Activated naive CD4-positive, alpha-beta T cell treated with anti-CD3 and anti-CD28 coated beads, Interleukin-2, amount 50 U/mL, for 24 hours (primary cell): ENCODE measurements around the gene PLEKHG1.

Source experiments
- H3K27ac Mint-ChIP-seq: one replicate; pipeline ENCODE4 v1.8.0; 2021; ENCODE audit warnings: mild to moderate bottlenecking, mixed read lengths
- H3K27me3 Mint-ChIP-seq: one replicate; pipeline ENCODE4 v1.8.0; 2021; ENCODE audit warnings: mixed read lengths
- H3K36me3 Mint-ChIP-seq: one replicate; pipeline ENCODE4 v1.8.0; 2021; ENCODE audit warnings: mixed read lengths
- H3K4me1 Mint-ChIP-seq: one replicate; pipeline ENCODE4 v1.8.0; 2021; ENCODE audit warnings: mixed read lengths
- H3K4me3 Mint-ChIP-seq: one replicate; pipeline ENCODE4 v1.8.0; 2021; ENCODE audit warnings: mild to moderate bottlenecking, mixed read lengths
- H3K9me3 Mint-ChIP-seq: one replicate; pipeline ENCODE4 v1.8.0; 2021; ENCODE audit warnings: mixed read lengths

Gene PLEKHG1

GRCh38 chr6:150599199-150600009 is at the start of gene PLEKHG1:
TSS of gene PLEKHG1 (plus strand) at chr6:150599885. CDS start at chr6:150733682, 133,797 bp downstream.
- H3K27ac Mint-ChIP-seq: no peak within 1 kb of the TSS
- peak within 1 kb of the TSS; percentile 83 for H3K4me3 Mint-ChIP-seq
- H3K36me3 Mint-ChIP-seq: no peaks in the 10 kb centered on the region
- peaks cover 17% of the 10 kb centered on the region for H3K4me1 Mint-ChIP-seq
- peaks cover 49% of the 10 kb centered on the region for H3K27me3 Mint-ChIP-seq
- no peaks in the 10 kb centered on the region for H3K9me3 Mint-ChIP-seq

GRCh38 chr6:150550244-150550643 is 49.4 kb upstream of the PLEKHG1 start:
- Mint-ChIP-seq H3K4me1 (no peaks in the 10 kb centered on the region), H3K36me3 (no peaks in the 10 kb centered on the region), H3K27ac (peak overlapping the region; percentile 43), H3K27me3 (peaks cover 3% of the 10 kb centered on the region), H3K9me3 (no peaks in the 10 kb centered on the region), H3K4me3 (no peak overlapping the region)

DNA sequence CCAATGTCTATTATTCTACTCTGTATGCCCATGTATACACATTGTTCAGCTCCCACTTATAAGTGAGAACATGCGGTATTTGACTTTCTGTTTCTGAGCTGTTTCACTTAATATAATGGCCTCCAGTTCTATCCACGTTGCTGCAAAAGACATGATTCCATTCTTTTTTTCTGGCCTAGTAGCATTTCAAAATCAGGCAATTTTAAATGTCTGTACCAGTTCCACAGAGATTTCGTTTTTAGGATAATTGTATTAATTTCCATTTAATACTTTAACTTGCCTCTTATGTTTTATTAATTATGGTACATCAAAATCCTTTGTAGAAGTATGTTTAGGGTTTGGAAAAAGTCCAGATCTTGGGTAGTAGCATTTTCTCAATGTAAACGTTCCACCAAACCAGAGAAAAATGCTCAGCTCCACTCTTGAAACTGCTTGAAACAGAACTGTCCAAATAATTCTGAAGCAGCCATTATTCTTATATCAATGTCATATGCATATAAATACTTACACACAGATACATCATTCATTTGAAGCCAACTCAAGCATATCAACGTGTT is 42.6 kb upstream of the PLEKHG1 start:
- Mint-ChIP-seq H3K9me3 (peaks cover 6% of the 10 kb centered on the region), H3K4me3 (no peak overlapping the region), H3K27me3 (peaks cover 8% of the 10 kb centered on the region), H3K4me1 (no peaks in the 10 kb centered on the region), H3K27ac (no peak overlapping the region), H3K36me3 (no peaks in the 10 kb centered on the region)

- Mint-ChIP-seq H3K4me1 (no peaks in the 10 kb centered on the region), H3K9me3 (peaks cover 6% of the 10 kb centered on the region), H3K4me3 (no peak overlapping the region), H3K27me3 (peaks cover 8% of the 10 kb centered on the region), H3K27ac (no peak overlapping the region), H3K36me3 (no peaks in the 10 kb centered on the region)
These were observed 39.4 kb upstream of the PLEKHG1 start for GRCh38 chr6:150560004-150560883.

- peaks cover 6% of the 10 kb centered on the region for H3K9me3 Mint-ChIP-seq
- peaks cover 6% of the 10 kb centered on the region for H3K27me3 Mint-ChIP-seq
- no peaks in the 10 kb centered on the region for H3K36me3 Mint-ChIP-seq
- no peaks in the 10 kb centered on the region for H3K4me1 Mint-ChIP-seq
- no peak overlapping the region for H3K27ac Mint-ChIP-seq
- no peak overlapping the region for H3K4me3 Mint-ChIP-seq
These were observed 38.8 kb upstream of the PLEKHG1 start for GRCh38 chr6:150560884-150561219.

DNA sequence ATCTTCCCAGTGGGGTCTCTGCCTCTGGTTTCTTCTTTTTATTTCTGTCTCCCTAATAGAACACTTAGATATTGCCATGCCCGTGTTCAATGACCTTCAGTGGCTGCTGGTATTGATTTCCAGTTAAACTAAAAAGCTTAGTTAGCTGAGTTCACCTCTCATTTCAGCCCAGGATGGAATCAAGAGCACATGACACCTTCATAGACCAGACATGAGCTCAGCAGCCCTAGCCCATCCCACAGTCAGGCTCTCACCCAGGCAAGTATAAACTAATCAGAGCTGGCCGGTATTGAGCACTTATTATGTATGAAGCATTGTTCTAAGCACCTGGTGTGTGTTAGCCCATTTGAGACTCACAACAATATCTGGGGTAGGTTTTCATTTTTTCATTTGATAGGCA is 33.7 kb upstream of the PLEKHG1 start:
- H3K4me3 Mint-ChIP-seq: no peak overlapping the region
- H3K36me3 Mint-ChIP-seq: no peaks in the 10 kb centered on the region

DNA sequence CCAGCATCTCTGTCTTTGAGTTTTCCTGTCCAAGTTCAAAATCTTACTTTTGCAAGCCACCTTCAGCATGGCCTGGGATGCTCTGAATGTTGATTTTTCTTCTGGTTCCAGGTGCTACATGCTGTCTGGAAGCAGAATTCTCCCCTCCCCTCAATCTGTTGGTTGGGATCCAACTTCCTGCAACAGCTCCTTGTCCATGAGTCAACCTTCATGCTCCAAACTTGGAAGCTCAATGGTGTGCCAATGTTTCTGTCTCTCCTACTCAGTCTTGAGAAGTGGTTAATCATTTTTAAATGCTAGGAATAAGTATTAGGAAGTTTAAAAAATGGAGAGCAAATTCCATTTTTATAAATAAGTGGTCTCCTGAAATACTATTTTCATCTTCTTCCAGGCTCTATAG is 33.2 kb upstream of the PLEKHG1 start:
- H3K27me3 Mint-ChIP-seq: peaks cover 3% of the 10 kb centered on the region
- no peaks in the 10 kb centered on the region for H3K36me3 Mint-ChIP-seq
- H3K4me1 Mint-ChIP-seq: no peaks in the 10 kb centered on the region
- no peaks in the 10 kb centered on the region for H3K9me3 Mint-ChIP-seq
- H3K4me3 Mint-ChIP-seq: no peak overlapping the region
- H3K27ac Mint-ChIP-seq: no peak overlapping the region

More for the DNA sequence above, 33.7 kb upstream of the PLEKHG1 start:
- no peaks in the 10 kb centered on the region for H3K4me1 Mint-ChIP-seq
- H3K27me3 Mint-ChIP-seq: peaks cover 3% of the 10 kb centered on the region
- no peak overlapping the region for H3K27ac Mint-ChIP-seq
- no peaks in the 10 kb centered on the region for H3K9me3 Mint-ChIP-seq

DNA sequence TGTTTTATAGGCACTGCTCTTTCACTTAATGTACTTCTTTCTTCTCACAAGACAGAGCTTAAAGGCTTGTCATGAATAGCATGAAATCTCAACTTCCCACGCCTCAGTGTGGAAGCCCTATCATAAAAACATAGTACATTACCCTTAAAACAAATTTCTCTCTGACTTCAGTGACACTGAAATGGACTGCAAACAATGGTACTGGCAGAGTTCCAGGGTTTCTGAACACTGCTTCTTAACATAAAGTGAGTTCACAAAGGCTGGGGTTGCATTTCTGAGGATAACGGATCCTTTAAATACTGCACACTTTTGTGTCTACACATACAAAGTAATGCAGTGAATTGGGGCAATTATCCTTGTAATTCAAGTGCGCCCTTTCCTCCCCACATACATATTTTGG is 32.3 kb upstream of the PLEKHG1 start:
- H3K9me3 Mint-ChIP-seq: peaks cover 2% of the 10 kb centered on the region
- H3K27ac Mint-ChIP-seq: no peak overlapping the region
- no peak overlapping the region for H3K4me3 Mint-ChIP-seq
- H3K36me3 Mint-ChIP-seq: no peaks in the 10 kb centered on the region
- no peaks in the 10 kb centered on the region for H3K4me1 Mint-ChIP-seq
- peaks cover 4% of the 10 kb centered on the region for H3K27me3 Mint-ChIP-seq

DNA sequence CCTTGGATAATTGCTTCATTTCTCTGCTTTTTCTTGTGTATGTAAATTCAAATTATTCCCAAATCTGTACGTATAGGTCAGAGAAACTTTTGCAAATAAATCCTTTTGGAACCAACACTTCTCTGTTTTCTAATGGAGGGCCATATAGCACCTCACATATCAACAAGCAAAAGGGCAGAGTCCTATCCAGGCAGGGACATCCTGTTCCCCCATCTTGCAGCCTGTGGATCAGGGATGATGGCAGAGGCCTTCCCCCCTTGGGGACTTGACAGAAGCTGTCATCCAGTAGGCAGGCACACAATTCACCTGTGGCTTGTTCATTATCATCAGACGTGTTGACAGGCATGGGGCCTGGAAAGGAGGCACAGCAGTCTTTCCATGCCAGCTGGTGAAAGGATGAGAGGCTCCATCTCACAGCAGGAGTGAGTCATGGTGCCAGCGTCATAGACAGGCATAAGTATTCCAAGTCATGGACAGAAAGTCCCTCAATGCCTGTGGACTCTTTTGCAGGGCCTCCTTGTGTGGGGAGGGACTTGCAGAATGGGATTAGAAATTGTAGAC is 31.8 kb upstream of the PLEKHG1 start:
- no peak overlapping the region for H3K4me3 Mint-ChIP-seq
- no peaks in the 10 kb centered on the region for H3K36me3 Mint-ChIP-seq
- no peaks in the 10 kb centered on the region for H3K4me1 Mint-ChIP-seq
- H3K27me3 Mint-ChIP-seq: peaks cover 9% of the 10 kb centered on the region
- peaks cover 5% of the 10 kb centered on the region for H3K9me3 Mint-ChIP-seq
- no peak overlapping the region for H3K27ac Mint-ChIP-seq

DNA sequence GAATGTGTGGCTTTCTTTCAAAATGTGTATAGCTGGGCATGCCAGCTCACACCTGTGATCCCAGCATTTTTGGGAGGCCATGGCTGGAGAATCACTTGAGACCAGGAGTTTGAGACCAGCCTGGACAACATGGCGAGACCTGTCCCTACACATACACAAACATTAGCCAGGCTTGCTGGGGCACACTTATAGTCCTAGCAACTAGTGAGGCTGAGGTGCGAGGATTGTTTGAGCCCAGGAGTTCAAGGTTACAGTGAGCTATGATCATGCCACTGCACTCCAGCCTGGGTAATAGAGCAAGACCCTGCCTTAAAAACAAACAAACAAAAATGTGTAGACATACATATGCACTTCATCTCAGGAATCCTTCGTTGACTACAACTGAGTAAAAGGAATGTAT is 31.1 kb upstream of the PLEKHG1 start:
- Mint-ChIP-seq H3K36me3 (no peaks in the 10 kb centered on the region), H3K4me1 (no peaks in the 10 kb centered on the region), H3K27me3 (peaks cover 11% of the 10 kb centered on the region), H3K9me3 (peaks cover 5% of the 10 kb centered on the region), H3K4me3 (no peak overlapping the region), H3K27ac (no peak overlapping the region)

GRCh38 chr6:150569161-150569560 is 30.5 kb upstream of the PLEKHG1 start:
- Mint-ChIP-seq H3K36me3 (no peaks in the 10 kb centered on the region), H3K27me3 (peaks cover 15% of the 10 kb centered on the region), H3K4me1 (no peaks in the 10 kb centered on the region), H3K4me3 (no peak overlapping the region), H3K27ac (no peak overlapping the region), H3K9me3 (peaks cover 5% of the 10 kb centered on the region)

GRCh38 chr6:150573041-150573681 is 26.5 kb upstream of the PLEKHG1 start:
- Mint-ChIP-seq H3K27ac (no peak overlapping the region), H3K27me3 (peaks cover 17% of the 10 kb centered on the region)

GRCh38 chr6:150575836-150576235 is 23.8 kb upstream of the PLEKHG1 start:
- Mint-ChIP-seq H3K4me3 (no peak overlapping the region), H3K27ac (no peak overlapping the region), H3K36me3 (no peaks in the 10 kb centered on the region), H3K9me3 (peaks cover 5% of the 10 kb centered on the region), H3K4me1 (no peaks in the 10 kb centered on the region), H3K27me3 (peaks cover 14% of the 10 kb centered on the region)

More at GRCh38 chr6:150573041-150573681, 26.5 kb upstream of the PLEKHG1 start:
- peaks cover 5% of the 10 kb centered on the region for H3K9me3 Mint-ChIP-seq
- no peaks in the 10 kb centered on the region for H3K4me1 Mint-ChIP-seq
- no peak overlapping the region for H3K4me3 Mint-ChIP-seq
- no peaks in the 10 kb centered on the region for H3K36me3 Mint-ChIP-seq

GRCh38 chr6:150576651-150577226 is 22.9 kb upstream of the PLEKHG1 start:
- Mint-ChIP-seq H3K9me3 (peaks cover 5% of the 10 kb centered on the region), H3K27me3 (peaks cover 14% of the 10 kb centered on the region), H3K4me1 (no peaks in the 10 kb centered on the region), H3K4me3 (no peak overlapping the region), H3K27ac (no peak overlapping the region), H3K36me3 (no peaks in the 10 kb centered on the region)

DNA sequence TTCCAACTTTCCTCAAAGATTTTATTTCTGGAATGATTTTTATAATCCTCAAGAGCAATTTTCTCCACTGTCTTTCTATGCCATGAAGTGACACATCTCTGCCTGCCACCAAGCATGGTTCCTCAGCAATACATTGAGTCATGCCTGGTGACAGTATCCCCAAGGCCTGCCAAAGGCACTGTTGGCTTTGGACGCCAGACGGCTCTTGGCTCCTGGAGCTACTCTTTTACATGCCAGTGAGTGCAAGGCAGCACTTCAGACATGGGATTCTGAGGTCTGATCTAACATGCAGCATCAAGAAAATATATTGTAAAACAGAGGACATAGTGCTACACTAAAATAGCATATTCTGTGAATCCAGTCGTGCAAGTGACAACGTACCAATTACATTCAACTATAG is 20.1 kb upstream of the PLEKHG1 start:
- peaks cover 3% of the 10 kb centered on the region for H3K27me3 Mint-ChIP-seq
- H3K4me3 Mint-ChIP-seq: no peak overlapping the region
- no peak overlapping the region for H3K27ac Mint-ChIP-seq
- no peaks in the 10 kb centered on the region for H3K9me3 Mint-ChIP-seq
- H3K36me3 Mint-ChIP-seq: no peaks in the 10 kb centered on the region
- no peaks in the 10 kb centered on the region for H3K4me1 Mint-ChIP-seq
